ENCODE results near the gene NRG2.

DNA sequence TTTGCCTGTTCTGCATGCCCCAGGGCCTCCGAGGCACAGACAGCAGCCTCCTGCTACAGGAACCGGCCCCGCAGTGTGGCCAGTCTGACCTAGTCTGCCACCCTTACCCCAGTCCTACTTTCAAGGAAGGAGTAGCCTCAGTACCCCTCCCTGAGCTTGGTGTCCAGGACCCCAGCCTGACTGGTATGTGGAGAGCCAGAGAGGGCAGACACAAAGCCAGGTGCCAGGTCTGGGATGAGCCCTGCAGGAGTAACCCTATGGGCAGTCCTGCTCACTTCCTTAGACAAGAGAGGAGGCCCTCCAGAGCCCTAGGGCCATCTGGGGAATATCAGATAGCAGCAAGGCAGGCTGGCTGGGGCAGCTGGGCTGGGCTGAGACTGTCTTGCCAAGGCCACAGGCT lies 67.8 kb downstream of the NRG2 start:
- TF ChIP-seq POLR2AphosphoS5 (IDR thresholded peaks at IDR 0.05) (no peak), POLR2A (IDR thresholded peaks at IDR 0.05) (no peak)
- TF ChIP-seq, protein P1, sequence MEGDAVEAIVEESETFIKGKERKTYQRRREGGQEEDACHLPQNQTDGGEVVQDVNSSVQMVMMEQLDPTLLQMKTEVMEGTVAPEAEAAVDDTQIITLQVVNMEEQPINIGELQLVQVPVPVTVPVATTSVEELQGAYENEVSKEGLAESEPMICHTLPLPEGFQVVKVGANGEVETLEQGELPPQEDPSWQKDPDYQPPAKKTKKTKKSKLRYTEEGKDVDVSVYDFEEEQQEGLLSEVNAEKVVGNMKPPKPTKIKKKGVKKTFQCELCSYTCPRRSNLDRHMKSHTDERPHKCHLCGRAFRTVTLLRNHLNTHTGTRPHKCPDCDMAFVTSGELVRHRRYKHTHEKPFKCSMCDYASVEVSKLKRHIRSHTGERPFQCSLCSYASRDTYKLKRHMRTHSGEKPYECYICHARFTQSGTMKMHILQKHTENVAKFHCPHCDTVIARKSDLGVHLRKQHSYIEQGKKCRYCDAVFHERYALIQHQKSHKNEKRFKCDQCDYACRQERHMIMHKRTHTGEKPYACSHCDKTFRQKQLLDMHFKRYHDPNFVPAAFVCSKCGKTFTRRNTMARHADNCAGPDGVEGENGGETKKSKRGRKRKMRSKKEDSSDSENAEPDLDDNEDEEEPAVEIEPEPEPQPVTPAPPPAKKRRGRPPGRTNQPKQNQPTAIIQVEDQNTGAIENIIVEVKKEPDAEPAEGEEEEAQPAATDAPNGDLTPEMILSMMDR (IDR thresholded peaks at IDR 0.05), result no peak

Data from prostate gland (tissue), 2 donors.